ENCODE results near the gene MAD1L1.

MAD1L1 gene

DNA sequence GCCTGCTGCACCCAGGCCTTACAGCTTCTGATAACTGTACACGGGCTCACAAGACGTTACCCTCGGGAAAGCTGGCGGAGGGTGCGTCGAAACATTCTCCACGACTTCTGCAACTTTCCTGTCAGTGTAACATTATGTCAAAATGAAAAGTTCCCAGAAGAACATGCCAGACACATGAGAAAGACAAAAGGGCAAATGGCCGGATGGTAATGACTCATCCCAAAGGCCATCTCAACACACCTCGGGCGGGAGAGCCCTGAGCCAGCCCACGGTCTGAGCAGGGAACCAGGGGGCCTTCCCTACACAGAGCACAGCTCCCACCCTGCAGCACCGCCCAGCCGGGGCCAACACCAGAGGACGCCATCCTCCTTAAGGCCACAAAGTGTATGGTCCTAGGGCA is 118.7 kb downstream of the MAD1L1 start:
- DNase-seq = no peak

DNA sequence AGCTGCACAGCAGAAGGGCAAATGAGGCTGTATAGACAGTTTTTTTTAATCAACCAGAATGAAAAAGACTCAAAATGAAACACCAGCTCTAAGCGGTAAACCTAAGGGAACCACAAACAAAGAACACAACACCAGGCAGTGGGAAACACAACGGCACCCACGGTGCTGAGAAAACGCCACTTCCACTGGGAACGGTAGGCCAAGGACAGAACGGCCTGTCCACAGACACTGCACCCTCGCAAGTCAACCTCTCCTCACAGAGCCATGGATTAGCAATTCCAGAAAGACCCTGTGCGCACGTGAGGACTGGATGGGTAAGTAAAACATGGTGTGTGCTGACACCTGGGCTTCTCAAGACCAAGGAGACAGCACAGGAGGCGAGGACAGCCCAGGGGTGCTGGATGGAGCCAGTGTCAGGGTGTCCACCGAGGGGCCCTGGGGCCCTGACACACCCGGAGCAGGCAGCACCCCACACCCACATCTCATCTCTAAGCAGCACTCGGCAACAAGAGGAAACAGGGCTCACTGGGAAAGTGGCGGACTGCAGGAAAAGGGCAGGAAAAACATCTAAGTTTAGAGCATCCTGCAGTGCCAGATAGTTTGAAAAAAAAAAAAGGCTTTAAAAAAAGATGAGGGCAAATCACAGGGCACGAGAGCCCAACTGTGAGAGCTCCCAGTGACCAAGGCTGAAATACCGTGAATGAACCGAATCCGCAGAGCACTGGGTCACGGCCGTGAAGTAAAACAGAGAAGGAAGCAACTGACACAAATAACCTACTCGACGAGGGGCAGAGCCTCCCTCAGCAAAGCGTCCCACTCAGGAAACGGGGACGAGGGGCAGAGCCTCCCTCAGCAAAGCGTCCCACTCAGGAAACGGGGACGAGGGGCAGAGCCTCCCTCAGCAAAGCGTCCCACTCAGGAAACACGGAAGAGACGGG is 120.2 kb downstream of the MAD1L1 start:
- no peak for DNase-seq

DNA sequence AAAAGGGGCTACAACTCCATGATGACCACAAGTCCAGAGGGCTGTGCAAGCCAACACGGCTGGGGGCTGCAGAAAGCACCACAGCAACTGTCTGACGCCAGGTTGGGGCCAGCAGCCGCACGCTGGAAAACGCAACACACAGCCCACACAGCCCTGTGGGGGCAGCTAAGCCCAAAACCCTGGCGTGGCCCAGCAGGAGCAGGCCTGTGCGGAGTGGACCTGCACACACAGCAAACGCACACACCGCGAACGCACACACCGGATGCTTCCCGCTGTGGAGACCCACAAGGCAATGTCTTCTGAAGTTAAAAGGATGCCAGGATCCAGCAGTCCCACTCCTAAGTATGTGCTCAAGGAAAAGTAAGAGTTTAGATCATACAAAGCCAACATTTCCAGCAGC is 121.2 kb downstream of the MAD1L1 start:
- DNase-seq = no peak

DNA sequence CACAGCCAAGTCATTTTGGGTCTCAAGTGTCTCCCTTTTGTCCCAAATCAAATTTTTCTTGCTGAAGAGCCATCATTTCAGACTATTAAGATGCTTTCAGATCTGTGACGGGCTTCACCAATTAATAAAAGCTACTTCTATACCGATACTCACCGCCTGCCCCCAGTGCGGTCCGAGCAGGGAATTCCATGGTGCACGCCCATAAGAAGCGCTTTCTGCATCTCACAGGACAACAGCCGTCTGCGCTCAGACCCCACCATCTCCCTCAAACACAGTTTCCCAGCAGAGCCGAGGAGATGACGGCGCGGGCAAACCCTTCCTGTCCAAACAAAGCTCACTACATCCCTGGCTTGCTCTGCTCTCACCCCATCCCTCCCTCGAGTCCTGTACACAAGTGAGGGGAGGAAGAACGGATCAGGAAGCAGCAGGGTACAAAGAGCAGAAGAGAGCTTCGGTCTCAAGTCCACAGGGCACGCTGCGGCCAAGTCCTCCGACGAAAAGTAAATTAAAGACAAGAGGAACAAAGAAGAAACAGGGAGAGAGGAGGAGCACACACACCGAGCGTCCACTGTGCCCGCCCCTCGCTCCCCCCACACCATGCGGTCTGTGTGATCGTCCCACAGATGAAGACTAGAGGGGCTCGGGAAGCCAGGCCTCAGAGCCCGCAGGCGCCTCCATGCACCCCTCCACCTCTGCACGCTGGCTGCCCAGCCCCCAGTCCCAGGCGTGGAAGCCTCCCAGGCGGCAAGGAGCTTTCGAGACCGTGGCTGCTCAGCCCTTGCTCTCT is 121.9 kb downstream of the MAD1L1 start:
- peak; percentile 66 for DNase-seq

DNA sequence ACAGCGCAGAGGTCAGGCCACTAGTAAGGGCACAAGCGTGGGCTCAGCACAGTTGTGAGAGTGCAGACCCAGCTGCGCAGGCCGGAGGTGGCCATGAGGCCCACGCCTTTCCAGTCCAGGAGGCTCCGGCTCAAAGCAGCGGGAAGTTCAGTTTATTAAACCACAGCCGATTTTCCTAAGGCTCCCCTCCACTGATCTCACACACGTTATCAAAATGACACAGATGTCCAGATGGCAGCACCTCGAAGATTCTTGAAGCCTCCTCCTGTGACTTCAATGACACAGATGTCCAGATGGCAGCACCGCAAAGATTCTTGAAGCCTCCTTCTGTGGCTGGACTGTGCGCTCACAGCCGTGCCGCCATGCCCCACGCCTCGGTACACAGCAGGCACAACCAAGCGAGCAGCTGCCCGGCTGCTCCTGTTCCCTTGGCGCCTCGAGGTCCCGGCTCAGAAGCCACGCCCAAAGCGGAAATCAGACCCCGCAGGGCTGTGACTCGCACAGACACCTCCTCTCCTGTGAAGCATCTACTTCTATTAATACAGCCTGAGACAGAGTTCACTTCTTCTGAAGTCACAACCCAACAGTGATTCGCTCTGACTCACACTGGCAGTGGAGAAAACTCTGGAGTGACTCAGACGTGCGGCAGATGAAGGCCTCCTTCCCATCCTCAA is 122.7 kb downstream of the MAD1L1 start:
- DNase-seq = no peak

DNA sequence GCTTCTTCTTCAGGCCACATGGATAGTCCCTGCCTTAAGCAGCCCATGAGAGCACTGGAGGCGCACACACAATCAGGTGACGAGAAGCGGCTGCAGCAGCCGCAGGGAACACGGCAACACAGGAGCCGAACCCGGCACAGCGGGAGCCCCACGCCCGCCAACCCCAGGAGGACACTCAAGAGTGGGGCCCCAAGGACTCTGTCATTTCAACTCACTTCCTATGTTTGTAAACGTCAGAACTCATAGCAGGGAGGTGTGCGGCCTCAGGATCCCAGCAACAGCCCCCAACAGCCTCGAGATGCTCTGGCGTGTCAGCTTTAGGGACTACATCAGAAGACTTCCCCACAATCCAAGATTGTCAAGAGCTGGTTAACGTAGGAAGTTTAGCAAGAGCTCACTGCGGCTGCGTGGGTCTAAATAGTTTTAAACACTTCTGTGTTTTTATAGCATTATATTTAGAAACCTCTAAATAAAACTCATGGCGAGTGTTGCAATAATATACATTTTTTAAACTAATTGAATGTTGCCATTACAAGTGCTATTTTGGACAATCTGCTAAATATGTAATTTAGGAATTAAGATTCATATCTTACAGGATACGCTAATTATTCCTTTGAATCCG is 123.4 kb downstream of the MAD1L1 start:
- DNase-seq = no peak

DNA sequence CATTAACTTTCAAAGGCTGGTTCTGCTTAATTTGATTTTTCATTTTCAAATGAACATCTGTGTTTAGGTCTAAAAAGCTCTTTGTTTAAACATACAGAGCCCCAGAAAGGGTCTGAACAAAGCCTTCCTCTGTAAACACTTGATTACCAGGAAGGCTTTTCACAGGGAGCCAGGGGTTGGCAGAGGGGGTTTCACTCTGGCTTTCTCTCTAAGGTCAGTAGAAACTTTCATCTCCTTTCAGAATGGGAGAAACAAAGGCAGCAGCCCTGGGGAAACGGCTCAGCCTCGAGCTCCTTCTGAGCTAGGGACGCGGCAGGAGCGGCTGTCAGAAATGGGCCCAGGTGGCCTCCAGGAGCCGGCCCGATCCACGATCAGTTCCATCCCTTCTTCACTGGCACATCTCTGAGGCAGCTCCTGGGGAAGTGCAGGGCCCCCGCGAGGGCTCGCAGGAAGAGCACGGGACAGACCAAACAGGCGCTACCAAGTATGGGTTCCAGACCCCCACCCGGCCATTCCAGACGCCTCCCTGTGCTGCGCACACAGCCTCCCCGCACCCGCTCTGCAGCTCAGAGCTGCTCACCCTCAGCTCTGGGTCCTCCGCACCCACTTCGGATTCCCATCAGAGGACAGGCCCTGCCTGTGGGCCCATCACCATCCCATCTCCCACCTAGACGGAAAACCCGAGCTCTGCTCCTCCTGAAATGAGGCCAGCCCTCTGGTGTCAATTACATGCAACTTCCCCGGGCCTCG is 124.1 kb downstream of the MAD1L1 start:
- DNase-seq = no peak

DNA sequence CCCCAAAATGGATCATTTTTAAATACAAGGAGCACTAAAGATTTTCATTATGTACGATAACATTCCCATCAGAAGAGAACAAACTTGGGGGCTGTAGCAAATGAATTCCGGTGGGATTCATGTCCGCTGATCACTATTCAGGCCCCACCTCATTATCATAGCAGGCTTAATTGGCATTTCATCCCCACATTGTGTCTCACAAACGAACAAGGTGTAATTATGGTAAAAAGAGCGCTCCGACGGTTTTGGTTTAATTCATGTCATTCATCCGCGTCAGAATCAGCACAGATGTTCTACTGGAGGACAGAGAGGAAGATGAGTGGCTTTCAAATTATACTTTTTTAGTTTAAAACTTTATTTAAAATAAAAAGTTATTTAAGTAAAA is 124.7 kb downstream of the MAD1L1 start:
- DNase-seq = no peak

DNA sequence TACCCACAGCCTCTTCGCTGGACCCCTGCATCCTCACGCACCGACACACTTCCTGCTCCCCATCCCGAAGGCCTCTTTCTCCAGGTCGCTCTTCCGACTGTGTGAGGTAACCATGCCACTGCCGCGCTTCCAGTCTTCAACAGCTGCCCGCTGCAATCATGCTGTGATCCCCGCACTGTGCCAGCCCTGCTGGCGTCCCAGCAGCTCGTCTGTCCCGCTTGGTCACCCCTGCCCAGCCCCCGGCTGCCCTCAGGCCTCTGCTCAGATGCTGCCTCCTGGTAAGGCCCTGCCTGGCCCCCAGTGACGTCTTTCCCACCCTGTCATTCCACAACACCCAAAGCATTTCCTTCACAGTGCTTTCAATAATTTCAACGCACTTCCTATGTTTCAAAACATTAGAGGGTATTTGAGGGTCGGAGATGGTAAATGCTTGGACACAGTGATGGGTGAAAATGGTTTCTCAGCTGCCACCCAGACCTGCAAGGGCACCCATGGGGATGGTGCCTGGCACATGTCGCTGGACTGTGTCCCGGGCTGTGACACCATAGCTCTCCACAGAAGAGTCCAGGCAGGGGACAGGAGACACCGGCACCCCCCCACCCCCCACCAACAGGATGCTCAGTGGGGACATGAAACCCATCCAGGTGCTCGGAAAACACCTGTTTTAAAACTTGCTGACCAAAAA is 125.2 kb downstream of the MAD1L1 start:
- peak; percentile 57 for DNase-seq

DNA sequence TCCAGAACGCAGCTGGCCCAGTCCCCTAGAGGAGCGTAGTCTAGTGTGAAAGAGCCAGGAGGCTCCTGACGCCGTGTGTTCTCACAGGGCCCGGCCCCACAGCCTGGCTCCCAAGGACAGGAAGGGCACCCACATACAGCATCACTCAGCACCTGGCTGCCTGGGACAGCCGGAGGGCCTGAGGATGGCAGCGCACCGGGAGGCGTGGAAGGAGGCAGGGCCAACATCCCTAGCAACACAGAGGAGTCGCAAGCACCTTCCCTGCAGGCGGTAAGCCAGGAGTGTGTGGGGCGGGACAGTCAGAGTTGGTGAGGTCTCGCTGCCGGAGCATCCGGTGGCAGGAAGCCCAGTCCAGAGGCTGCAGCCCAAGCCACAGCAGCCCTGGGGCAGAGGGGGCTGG is 125.8 kb downstream of the MAD1L1 start:
- peak; percentile 82 for DNase-seq

DNA sequence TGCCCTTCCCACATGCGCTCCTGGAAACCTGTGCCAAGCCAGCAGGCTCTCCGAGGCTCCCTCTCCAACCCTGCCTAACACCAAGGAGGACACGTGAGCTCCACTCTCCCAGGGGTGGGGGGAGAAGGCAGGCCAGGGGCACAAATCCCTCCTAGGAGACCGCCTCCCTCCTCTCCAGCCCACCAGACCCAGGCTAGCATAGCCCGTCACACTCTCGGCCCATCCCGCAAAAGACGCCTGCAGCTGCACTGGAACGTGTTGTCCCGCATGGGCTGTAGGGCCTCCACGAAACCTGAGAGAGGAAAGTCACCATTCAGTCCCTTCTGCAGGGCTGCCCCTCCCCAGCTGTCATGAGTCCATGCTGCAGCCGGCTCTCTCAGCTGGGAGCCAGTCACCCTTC is 126.3 kb downstream of the MAD1L1 start:
- DNase-seq = peak; percentile 50

DNA sequence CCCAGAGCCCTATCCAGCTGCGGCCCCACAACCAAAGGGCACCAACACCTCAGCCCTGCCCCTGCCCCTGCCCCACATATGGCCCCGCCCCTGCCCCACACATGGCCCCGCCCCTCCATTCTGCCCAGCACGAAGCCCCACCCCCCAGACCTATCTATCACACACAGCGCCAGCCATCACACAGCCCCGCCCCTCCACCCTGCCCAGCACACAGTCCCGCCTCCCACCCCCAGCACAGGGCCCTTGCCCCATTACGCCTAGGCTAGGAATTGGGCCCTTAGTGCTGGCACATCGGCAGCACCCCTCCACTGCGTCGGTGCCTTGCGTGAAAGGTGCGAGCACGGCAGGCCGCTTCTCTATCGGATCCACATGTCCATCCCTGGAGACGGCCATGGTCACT is 126.8 kb downstream of the MAD1L1 start:
- no peak for DNase-seq

DNA sequence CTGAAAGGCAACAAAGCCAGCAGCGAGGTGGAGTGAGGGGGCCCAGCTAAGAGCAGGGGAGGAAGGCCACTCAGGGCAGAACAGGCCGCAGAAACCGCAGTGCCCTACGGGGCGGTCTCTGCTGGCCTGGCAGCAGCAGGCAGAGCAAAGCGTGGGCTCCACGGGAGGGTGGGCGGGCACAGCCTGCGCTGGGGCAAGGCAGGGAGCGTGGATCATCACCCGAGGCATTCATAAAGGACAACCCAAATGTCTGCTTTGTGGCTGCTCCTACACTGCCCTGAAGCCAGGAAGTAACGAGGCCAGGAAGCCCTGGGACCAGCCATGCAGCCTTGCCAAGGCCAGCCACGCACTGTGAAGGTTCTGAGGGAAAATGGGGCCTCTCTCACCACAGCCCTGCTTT is 127.5 kb downstream of the MAD1L1 start:
- no peak for DNase-seq

DNA sequence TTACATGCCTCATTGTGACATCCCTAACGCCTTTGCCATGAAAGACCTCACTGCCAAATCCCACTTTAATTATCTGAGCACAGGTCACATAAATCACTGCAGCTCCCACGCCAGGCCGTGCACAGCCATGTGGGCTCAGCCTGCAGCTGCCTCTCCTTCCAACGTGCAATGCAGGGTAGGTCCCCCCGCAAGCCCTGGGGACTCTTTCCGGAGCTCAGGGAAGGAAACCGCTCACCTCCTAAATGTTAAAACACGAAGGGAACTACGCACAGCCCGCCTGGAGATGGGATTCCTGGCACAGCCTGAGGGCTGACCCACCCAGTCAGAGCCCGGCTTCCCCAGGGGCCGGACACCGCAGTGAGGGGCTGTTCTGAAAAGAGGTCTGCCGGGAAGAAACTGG is 128.0 kb downstream of the MAD1L1 start:
- DNase-seq = no peak

DNA sequence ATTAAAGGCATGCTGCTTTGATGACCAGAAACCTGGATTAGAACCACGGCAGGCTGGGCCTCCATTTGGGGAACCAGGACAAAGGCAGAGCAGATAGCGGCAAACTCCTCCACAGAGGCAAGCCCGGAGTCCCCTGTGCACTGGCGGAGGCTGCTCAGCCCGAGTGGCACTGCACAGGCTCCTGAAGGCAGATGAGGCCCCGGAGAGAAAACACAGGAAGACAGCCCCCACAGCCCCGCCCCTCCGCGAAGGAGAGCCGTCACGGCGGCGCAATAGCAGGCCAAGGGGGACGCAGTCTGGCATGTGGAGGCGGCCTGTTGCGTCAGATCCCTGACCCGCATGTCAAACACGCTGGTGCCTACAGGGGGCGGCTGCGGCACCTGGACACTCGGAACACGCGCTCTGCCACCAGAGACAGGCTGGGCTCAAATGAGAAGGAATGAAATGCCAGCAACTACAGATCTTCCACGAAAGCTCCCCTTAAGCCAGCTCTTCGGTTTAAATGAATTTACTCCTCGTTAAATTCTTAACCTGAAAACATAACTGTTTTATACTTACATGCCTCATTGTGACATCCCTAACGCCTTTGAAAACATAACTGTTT is 128.5 kb downstream of the MAD1L1 start:
- peak; percentile 88 for DNase-seq

DNA sequence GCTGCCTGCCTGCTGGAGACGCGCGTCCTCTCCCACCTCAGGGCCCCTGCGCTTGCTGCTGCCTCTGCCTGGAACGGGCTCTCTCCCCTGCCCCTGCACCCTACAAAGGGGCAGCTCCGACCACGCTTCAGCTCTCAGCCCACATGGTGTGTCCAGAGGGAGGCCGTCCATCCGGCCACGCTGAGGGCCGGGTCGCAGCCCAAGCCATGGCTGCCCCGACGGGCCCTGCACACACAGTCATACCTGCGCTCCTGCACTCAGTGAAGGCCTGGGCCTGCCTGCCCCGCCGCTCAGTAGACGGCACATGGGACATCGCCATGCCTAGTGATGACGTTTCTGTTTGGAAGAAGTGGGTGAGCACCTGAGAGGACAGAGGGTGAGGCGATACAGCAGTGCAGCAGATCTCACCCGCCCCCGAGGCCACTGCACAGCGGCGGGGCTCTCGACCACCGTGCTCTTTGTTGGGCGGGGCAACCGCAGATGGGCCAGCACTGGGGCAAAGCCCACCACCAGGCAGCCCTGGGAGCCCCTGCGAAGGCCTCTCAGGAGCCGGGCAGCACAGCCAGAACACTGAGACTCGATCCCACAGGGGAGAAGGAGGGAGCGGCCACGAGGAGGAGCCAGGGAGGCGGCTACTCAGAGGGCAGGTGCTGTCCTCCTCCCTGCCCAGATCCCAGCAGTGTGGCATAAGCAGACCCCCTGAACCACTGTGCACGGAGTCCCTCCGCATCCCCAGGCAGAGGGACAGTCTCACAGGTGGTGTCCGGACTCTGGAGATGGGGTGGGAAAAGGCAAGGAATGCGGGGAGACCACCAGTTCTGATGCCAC is 129.5 kb downstream of the MAD1L1 start:
- no peak for DNase-seq

DNA sequence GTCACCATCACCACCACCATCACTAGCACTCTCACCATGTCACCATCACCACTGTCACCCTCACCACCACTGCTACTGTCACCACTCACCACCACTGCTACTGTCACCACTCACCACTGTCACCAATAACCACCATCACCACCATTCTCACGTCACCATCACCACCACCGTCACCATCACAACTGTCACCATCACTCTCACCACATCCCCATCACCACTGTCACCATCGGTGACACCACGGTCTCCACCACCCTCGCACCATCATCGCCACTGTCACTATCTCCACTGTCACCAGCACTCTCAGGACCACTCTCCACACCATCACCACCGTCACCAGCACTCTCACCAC is 130.4 kb downstream of the MAD1L1 start:
- DNase-seq = no peak

DNA sequence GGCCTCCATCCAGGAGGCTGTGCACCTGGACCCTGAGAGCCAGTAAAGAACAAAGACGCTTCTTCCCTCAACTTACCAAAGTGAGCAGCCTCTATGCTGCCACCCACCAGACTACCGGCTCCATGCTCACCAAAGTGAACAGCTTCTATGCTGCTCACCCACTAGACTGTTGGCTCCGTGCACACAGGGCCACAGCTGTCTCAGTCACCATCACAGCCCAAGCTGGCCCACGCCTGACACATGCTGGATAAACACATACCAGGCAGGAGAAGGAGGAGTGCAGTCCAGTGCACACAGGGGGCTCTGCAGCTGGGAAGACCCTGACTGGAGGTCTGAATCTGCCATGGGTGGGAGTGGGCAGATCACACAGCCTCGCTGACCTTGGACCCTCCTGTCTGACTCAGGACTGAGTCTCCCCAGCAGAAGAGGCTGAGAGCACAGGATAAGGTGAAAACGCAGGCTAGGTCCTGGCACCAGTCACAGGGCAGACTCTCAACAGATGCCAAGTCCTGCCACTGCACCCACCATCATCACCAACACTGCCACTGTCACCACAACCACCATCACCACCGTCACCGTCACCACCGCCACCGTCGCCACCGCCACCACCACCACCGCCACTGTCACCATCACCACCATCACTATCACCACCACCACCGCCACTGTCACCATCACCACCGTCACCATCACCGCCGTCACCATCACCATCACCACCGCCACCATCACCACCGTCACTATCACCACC is 130.9 kb downstream of the MAD1L1 start:
- DNase-seq = no peak

All from left hindlimb (tissue), 1 donor.